Endothelial cell of umbilical vein (primary cell): Measurements from ENCODE around the gene OLFML2B. TPM values are rescaled to one million over a fixed set of nuclear protein-coding genes. Genes with fewer than 3 reads are reported as not detected.

Experiments used
- BruUV-seq: library from RNA; stranded (reverse); fragments of 400-500 nt; replicated peaks from 2 replicates; lab custom pipeline; 2021; lab: Mats Ljungman, UMichigan
- CTCF ChIA-PET: fragments of 300-600, 350-600 bp; sonication (Branson Sonifier 250); formaldehyde crosslinking; loops from one replicate; lab custom pipeline; 2021; ENCODE audit warnings: antibody characterized with exemption, inconsistent platforms; lab: Charles Lee
- POLR2A ChIA-PET: fragments of 300-600, 350-600 bp; sonication (Branson Sonifier 250); formaldehyde crosslinking; loops from one replicate; lab custom pipeline; 2021; ENCODE audit warnings: antibody characterized with exemption, inconsistent platforms; lab: Charles Lee
- DNase-seq: peaks from one replicate; pipeline ENCODE4 v3.0.0-alpha.2; 2011; ENCODE audit warnings: low read depth, low spot score
- FAIRE-seq: peaks from 2 replicates; lab custom pipeline; 2011; peaks lifted over from hg19 to GRCh38; lab: Jason Lieb, UNC
- H2AFZ ChIP-seq: 2 replicates; pipeline ENCODE4 v1.6.0; 2012; ENCODE audit warnings: low read depth, low read length, control low read depth, inconsistent platforms
- H3K27ac ChIP-seq: 2 replicates; pipeline ENCODE4 v1.5.1; 2011; ENCODE audit warnings: low read depth, mild to moderate bottlenecking, control low read depth, low read length, moderate library complexity; ENCODE audit not compliant: insufficient read depth
- H3K27me3 ChIP-seq, 2 experiments: 2 replicates each; pipeline versions ENCODE4 v1.6.0 to v1.6.1; 2011; ENCODE audit warnings: low read length in 2 of 2, mixed read lengths in 1 of 2; ENCODE audit not compliant: control insufficient read depth in 2 of 2, insufficient read depth in 2 of 2
- H3K36me3 ChIP-seq, 2 experiments: 2 replicates in 1 of 2; 3 replicates in 1 of 2; pipeline ENCODE4 v1.5.1; 2011; ENCODE audit warnings: low read length in 2 of 2, mild to moderate bottlenecking in 1 of 2, moderate library complexity in 1 of 2; ENCODE audit not compliant: control insufficient read depth in 2 of 2, insufficient read depth in 2 of 2; ENCODE audit errors: extremely low read depth in 1 of 2
- H3K4me1 ChIP-seq: 3 replicates; pipeline ENCODE4 v1.5.1; 2011; ENCODE audit warnings: mild to moderate bottlenecking, low read length; ENCODE audit not compliant: control insufficient read depth, insufficient read depth; ENCODE audit errors: extremely low read depth
- H3K4me2 ChIP-seq: 2 replicates; pipeline ENCODE4 v1.6.1; 2011; ENCODE audit warnings: low read length, control low read depth, mixed read lengths; ENCODE audit not compliant: insufficient read depth
- H3K4me3 ChIP-seq, 3 experiments: fragments of 200-600 bp in 1 of 3; sonication (generic), shearing (Covaris generic) in 1 of 3; replicated peaks in 1 of 3; 2 replicates each; pipeline ENCODE4 v1.5.1; 2011 to 2016; ENCODE audit warnings: control low read depth in 3 of 3, low read length in 3 of 3, mild to moderate bottlenecking in 2 of 3, inconsistent platforms in 1 of 3, low read depth in 1 of 3, moderate library complexity in 1 of 3; ENCODE audit not compliant: insufficient read depth in 1 of 3
- H3K79me2 ChIP-seq: 2 replicates; pipeline ENCODE4 v1.6.0; 2012; ENCODE audit warnings: low read length, inconsistent platforms; ENCODE audit not compliant: control insufficient read depth, insufficient read depth
- H3K9ac ChIP-seq: replicated peaks from 2 replicates; pipeline ENCODE3; 2011; ENCODE audit warnings: low read length, control low read depth; ENCODE audit not compliant: insufficient read depth; ENCODE audit errors: extremely low read depth
- H3K9me1 ChIP-seq: replicated peaks from 3 replicates; pipeline ENCODE4 v1.6.0; 2011; ENCODE audit warnings: mild to moderate bottlenecking, low read length; ENCODE audit not compliant: control insufficient read depth, insufficient read depth; ENCODE audit errors: extremely low read depth
- H3K9me3 ChIP-seq: replicated peaks from 2 replicates; pipeline ENCODE4 v1.5.1; 2012; ENCODE audit warnings: low read length, inconsistent platforms; ENCODE audit not compliant: control insufficient read depth, insufficient read depth
- H4K20me1 ChIP-seq: replicated peaks from 2 replicates; pipeline ENCODE3; 2011; ENCODE audit warnings: mild to moderate bottlenecking, low read length; ENCODE audit not compliant: control insufficient read depth, insufficient read depth; ENCODE audit errors: extremely low read depth
- CTCF ChIP-seq, 2 donors: IDR thresholded peaks; 1 replicate in 1 of 2; 2 replicates in 1 of 2; pipeline ENCODE4 v1.5.1; 2011; ENCODE audit warnings: low read length in 2 of 2, mild to moderate bottlenecking in 2 of 2, moderate library complexity in 2 of 2, control low read depth in 1 of 2, inconsistent platforms in 1 of 2, low read depth in 1 of 2; ENCODE audit not compliant: insufficient read depth in 1 of 2; ENCODE audit errors: extremely low read depth in 1 of 2
- EZH2 ChIP-seq: IDR thresholded peaks from 2 replicates; pipeline ENCODE4 v1.6.1; 2012; ENCODE audit warnings: borderline replicate concordance, low read depth, mild to moderate bottlenecking, moderate library complexity, low read length, inconsistent platforms; ENCODE audit not compliant: severe bottlenecking
- FOS ChIP-seq: IDR thresholded peaks from 2 replicates; pipeline ENCODE4 v1.6.1; 2011; ENCODE audit warnings: mild to moderate bottlenecking, low read length, moderate library complexity, borderline replicate concordance; ENCODE audit not compliant: insufficient read depth
- GATA2 ChIP-seq: IDR thresholded peaks from 2 replicates; pipeline ENCODE4 v1.7.0; 2011; ENCODE audit warnings: low read depth, mild to moderate bottlenecking, moderate library complexity, mixed read lengths, low read length; ENCODE audit not compliant: insufficient read length, insufficient read depth
- JUN ChIP-seq: IDR thresholded peaks from 2 replicates; pipeline ENCODE4 v1.6.1; 2011; ENCODE audit warnings: borderline replicate concordance, low read depth; ENCODE audit not compliant: insufficient read length, insufficient read depth
- MAX ChIP-seq: IDR thresholded peaks from 2 replicates; pipeline ENCODE4 v1.6.1; 2011; ENCODE audit not compliant: insufficient read depth, insufficient read length
- MYC ChIP-seq: IDR thresholded peaks from one replicate; pipeline ENCODE4 v1.6.1; 2011; ENCODE audit warnings: mild to moderate bottlenecking, low read depth, low read length
- POLR2A ChIP-seq: IDR thresholded peaks from 2 replicates; pipeline ENCODE4 v1.6.1; 2012; ENCODE audit warnings: low read depth, mild to moderate bottlenecking, control low read depth, low read length
- POLR2AphosphoS5 ChIP-seq: IDR thresholded peaks from 2 replicates; pipeline ENCODE4 v1.6.1; 2012; ENCODE audit warnings: low read depth, mild to moderate bottlenecking, control low read depth, low read length, moderate library complexity; ENCODE audit not compliant: insufficient read depth
- dilution Hi-C: fragments of 300-500 bp; cut with MboI; formaldehyde crosslinking; loops from one replicate; pipeline ENCODE4 v1.15.0; 2019; ENCODE audit warnings: low sequenced_read_pairs; ENCODE audit not compliant: extremely low pct_ligation_motif_present
- intact Hi-C: fragments of 100-400 bp; cut with micrococcal nuclease; formaldehyde crosslinking; loops from one replicate; pipeline ENCODE4 v1.10.0; 2022
- polyA plus RNA-seq, 4 experiments: library from polyadenylated mRNA; depleted of rRNA in 3 of 4; stranded (reverse) in 3 of 4; unstranded in 1 of 4; fragments of >200 nt; gene quantifications; 2 replicates each; pipeline versions ENCODE4 v1.2.1 to v1.2.3, GENCODE V29; 2011 to 2012; ENCODE audit warnings: missing spikeins in 1 of 4
- total RNA-seq: library from RNA; stranded (reverse); gene quantifications from 2 replicates; pipeline ENCODE4 v1.2.3, GENCODE V29; 2021

The OLFML2B gene
- total and polyA plus RNA-seq, 2 donors (not counting 3 experiments of a cell fraction or from before 2014, with no cell fraction given) = 0.58 to 0.62 TPM

GRCh38 chr1:162062542-162063015 lies 38.9 kb upstream of the OLFML2B start:
- POLR2A ChIA-PET = no interaction called here

More at GRCh38 chr1:162062542-162063015, 38.9 kb upstream of the OLFML2B start:
- dilution Hi-C loops (no loop called here), intact Hi-C loops (no loop called here)
- no peaks in the 10 kb centered on the region for H3K9me3 ChIP-seq
- H3K9me1 ChIP-seq = no peaks in the 10 kb centered on the region
- no peak overlapping the region for H3K27ac ChIP-seq
- H3K79me2 ChIP-seq = no peaks in the 10 kb centered on the region
- H2AFZ ChIP-seq = peak overlapping the region; percentile 17
- H3K36me3 ChIP-seq = no peaks in the 10 kb centered on the region
- peak; percentile 18 for FAIRE-seq
- H3K4me2 ChIP-seq = no peak overlapping the region
- no peak overlapping the region for H3K9ac ChIP-seq
- TF ChIP-seq JUN (no peak), CTCF (IDR thresholded peaks at IDR 0.05; ENCODE audit: extremely low read depth in 1 of 2, insufficient read depth in 1 of 2, low read depth in 1 of 2, low read length in 2 of 2) (no peak), POLR2AphosphoS5 (no peak), FOS (no peak), GATA2 (no peak), MAX (no peak), EZH2 (no peak), MYC (no peak), POLR2A (no peak)
- BruUV-seq = no TSS peak
- DNase-seq = no peak
- H4K20me1 ChIP-seq = no peaks in the 10 kb centered on the region
- no peak overlapping the region for H3K4me3 ChIP-seq
- CTCF ChIA-PET = interaction anchor here (1.1 to 1.4 kb wide), 4 partner anchors 15 to 339 kb away, joined by 3 to 4 read pairs (median 3); no protein-coding TSS in a partner anchor
- H3K27me3 ChIP-seq = no peaks in the 10 kb centered on the region
- no peaks in the 10 kb centered on the region for H3K4me1 ChIP-seq
